Mucosa of gallbladder (tissue), 1 donor: ENCODE measurements around the gene MAP3K5. TPM values are rescaled to one million over a fixed set of nuclear protein-coding genes. Genes with fewer than 3 reads are reported as not detected.
"Not testable (repeated sequence)": the region's sequence is repeated elsewhere in the genome, so short reads cannot be mapped to it uniquely, and the experiment has no call there.

ENCODE experiments used
- DNase-seq: peaks from one replicate; pipeline ENCODE4 v3.0.0-alpha.2; 2020; ENCODE audit warnings: low spot score
- total RNA-seq: library from RNA; stranded (reverse); gene quantifications from one replicate; pipeline ENCODE4 v1.2.1, GENCODE V29; 2021
- donor health status: DM: no; HTN: no; CAD: no.

MAP3K5 gene, protein sequence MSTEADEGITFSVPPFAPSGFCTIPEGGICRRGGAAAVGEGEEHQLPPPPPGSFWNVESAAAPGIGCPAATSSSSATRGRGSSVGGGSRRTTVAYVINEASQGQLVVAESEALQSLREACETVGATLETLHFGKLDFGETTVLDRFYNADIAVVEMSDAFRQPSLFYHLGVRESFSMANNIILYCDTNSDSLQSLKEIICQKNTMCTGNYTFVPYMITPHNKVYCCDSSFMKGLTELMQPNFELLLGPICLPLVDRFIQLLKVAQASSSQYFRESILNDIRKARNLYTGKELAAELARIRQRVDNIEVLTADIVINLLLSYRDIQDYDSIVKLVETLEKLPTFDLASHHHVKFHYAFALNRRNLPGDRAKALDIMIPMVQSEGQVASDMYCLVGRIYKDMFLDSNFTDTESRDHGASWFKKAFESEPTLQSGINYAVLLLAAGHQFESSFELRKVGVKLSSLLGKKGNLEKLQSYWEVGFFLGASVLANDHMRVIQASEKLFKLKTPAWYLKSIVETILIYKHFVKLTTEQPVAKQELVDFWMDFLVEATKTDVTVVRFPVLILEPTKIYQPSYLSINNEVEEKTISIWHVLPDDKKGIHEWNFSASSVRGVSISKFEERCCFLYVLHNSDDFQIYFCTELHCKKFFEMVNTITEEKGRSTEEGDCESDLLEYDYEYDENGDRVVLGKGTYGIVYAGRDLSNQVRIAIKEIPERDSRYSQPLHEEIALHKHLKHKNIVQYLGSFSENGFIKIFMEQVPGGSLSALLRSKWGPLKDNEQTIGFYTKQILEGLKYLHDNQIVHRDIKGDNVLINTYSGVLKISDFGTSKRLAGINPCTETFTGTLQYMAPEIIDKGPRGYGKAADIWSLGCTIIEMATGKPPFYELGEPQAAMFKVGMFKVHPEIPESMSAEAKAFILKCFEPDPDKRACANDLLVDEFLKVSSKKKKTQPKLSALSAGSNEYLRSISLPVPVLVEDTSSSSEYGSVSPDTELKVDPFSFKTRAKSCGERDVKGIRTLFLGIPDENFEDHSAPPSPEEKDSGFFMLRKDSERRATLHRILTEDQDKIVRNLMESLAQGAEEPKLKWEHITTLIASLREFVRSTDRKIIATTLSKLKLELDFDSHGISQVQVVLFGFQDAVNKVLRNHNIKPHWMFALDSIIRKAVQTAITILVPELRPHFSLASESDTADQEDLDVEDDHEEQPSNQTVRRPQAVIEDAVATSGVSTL (N-terminal part only)
- 15.9 TPM for total RNA-seq

DNA sequence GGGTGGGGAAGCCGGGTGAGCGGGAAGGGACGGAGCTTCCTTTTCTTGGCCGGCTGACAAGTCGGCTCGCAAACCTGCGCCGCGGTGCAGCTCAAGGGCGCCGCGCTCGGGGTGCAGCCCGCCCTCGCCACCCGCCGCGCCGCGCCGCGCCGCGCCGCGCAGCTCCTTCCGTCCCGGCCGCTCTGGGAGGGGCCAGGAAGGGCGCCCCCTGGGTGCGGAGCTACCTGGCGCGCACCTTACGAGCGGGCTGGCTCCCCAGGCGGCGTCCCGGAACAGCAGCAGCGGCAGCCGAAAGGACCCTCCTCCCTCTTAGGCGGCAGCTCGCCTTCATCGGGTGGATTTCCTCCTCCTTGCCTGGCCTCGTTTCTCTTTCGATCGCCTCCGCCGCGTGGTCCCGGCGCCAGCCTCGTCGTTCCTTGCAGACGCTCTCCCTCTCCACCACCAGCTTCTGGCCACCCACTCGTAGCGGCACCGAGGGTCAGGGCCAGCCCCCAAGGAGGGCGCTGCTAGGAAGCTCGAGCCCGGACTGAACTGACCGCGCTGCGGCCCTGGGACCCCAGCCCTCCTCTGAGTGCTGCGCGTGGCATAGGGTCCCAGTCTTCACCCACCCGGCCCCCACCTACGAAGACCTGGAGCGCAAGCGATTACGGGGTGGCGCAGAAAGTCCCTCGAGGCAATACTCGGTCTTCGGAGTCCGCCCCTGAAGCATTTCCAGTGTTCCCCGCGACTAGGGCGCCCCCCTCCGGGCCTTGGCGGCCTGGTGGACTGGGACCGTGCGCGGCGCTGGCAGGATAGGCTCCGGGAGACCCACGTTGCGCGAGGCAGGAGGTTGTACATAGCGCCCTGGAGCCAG lies at the start of gene MAP3K5:
Gene MAP3K5, minus strand, starts transcription at position 68 of the 853 bp plus-strand sequence. CDS start 320 bp downstream, outside the sequence.
- DNase-seq: peak; percentile 94

- no peak for DNase-seq
These were observed 48.2 kb upstream of the MAP3K5 start for GRCh38 chr6:136840276-136841001.

DNA sequence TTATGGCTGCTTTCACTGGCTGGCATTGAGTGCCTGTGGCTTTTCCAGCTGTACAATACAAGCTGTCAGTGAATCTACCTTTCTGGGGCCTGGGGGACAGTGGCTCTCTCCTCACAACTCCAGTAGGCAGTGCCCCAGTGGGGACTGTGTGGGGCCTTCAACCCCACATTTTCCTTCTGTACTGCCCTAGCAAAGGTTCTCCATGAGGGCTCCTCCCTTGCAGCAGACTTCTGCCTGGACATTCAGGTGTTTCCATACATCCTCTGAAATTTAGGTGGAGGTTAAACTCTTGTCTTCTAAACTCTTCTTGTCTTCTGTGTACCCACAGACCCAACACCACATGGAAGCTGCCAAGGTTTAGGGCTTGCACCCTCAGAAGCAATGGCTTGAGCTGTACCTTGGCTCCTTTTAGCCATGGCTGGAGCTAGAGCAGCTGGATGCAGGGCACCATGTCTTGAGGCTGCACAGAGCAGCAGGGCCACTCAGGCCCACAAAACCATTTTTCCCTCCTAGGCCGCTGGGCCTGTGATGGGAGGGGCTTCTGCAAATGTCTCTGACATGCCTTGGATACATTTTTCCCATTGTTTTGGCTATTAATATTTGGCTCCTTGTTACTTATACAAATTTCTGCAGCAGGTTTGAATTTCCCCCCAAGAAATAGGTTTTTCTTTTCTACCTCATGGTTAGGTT lies 39.7 kb upstream of the MAP3K5 start:
- no peak for DNase-seq

DNA sequence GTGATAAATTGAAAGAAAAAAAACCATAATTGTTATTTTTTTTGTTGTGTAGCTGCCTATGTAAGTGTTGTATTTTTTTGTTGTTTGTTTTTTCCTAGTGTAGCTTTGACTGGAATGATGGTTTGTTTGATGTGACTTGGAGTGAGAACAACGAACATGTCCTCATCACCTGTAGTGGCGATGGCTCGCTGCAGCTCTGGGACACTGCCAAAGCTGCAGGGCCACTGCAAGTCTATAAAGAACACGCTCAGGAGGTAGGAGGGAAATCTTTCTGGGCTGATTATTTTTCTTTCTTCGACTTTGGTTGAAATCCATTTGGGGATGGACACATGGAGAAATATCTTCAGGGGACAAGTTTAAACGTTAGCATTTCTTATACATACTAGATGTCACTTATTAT lies 33.9 kb upstream of the MAP3K5 start:
- no peak for DNase-seq

- no peak for DNase-seq
These were observed 30.9 kb upstream of the MAP3K5 start for GRCh38 chr6:136823128-136823660.

DNA sequence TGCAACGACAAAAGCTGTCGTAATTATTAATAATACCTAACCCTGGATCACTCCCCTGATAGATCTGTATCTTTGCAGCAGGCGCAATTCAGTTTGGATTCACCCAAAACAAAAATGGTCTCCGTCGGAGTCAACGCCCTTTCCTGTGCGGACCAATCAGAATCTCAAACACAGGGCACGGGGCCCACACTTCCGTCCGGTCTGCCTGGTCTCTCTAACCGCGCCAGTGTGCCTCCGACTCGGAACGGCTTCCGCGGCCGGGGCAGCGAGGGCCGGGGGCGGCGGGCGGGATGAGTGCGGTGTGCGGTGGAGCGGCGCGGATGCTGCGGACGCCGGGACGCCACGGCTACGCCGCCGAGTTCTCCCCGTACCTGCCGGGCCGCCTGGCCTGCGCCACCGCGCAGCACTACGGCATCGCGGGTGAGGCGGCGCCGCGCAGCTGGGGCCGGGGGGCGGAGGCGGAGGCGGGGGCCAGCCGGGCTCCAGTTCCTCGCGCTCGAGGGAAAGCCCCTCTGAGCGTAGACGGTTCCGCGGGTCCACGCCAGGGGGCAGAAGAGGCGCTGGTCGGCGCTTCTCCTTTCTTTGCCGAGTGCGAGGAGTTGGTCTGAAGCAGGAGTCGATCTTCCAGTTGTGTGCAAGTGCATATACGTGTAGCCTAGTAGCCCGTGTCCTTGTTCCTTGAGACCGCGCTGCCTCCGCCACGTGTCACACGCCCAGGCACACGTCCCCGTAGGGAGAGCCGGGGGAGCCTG lies 30.3 kb upstream of the MAP3K5 start, which contains the start of gene PEX7:
Gene PEX7, plus strand, starts transcription at position 217 of the 752 bp plus-strand sequence. Its CDS starts 74 bp downstream, at position 291.
- DNase-seq: peak; percentile 93

DNA sequence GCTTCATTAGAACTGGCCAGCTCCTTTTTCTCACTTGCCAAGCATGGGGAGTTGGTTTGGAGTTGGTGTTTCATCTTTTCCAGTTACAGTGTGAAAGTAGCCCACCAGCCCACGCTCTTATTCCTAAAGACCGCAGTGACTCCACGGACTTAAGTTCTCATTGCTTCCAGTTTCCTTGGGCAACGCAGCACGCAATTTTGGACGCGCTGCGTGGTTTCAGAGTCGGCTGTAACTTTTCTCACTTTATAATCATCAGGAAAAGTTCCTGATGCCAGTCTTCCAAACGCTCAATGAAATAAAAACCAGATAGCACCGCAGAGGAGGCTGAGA lies 29.7 kb upstream of the MAP3K5 start:
- DNase-seq: peak; percentile 11

DNA sequence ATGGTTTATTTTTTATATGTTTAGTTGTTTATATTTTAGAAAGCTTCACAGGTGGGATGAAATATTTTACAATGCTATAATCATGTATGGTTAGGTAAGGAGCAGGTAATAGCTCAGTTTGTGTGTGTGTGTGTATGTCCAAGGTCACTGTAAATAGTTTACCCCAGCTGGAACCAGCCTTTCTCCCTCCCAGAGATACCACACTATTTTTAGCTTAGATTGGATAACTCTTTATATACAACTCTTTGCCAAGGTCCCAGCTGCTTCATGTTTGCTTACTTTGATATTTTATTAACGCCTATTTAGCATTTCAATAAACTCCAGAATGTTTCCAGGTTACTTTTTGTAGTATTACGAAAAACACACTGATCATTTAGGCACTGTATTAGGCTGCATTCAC lies 28.3 kb upstream of the MAP3K5 start:
- DNase-seq: no peak

DNA sequence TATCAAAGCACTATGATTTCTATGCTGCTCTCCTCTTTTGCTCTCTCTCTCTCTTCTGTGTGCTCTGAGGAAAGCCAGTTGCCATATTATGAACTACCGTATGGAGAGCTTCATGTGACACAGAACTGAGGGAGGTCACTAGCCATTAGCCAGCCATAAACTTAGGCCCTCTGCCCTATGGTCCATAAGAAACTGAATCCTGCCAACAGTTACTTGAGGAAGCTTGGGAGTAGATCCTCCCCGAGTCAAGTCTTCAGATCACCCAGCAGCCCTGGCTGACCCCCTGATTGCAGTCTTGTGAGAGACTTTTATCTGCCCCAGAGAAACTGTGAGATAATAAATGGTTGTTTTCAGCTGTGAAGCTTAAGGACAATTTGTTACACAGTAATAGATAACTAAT lies 24.4 kb upstream of the MAP3K5 start:
- no peak for DNase-seq

DNA sequence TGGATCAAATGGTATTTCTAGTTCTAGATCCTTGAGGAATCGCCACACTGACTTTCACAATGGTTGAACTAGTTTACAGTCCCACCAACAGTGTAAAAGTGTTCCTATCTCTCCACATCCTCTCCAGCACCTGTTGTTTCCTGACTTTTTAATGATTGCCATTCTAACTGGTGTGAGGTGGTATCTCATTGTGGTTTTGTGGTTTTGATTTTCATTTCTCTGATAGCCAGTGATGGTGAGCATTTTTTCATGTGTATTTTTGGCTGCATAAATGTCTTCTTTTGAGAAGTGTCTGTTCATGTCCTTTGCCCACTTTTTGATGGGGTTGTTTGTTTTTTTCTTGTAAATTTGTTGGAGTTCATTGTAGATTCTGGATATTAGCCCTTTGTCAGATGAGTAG lies 23.3 kb upstream of the MAP3K5 start:
- DNase-seq: not testable (repeated sequence)

- no peak for DNase-seq
These were observed 19.9 kb upstream of the MAP3K5 start for GRCh38 chr6:136812174-136812573.

DNA sequence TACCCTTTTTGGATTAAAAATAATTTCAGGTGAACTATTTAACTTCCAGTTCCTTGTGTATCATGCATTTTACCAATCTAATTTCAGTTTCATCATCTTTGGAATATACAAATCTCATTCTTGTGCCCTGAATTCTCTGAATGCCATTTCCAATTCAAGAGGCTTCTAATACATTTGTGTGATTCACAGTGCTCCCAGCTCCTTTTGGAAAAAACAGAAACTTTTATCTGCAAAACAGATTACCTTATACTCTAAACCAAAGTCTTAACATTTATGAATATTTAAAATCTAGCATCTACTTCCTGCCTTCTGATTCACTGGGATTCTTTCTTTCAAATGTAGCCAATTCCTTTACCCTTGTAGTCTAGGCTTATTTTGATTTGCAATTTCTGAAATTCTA lies 19.0 kb upstream of the MAP3K5 start:
- DNase-seq: no peak

GRCh38 chr6:136809091-136809860 lies 17.0 kb upstream of the MAP3K5 start:
- DNase-seq: no peak

GRCh38 chr6:136803608-136804007 lies 11.3 kb upstream of the MAP3K5 start:
- no peak for DNase-seq

DNA sequence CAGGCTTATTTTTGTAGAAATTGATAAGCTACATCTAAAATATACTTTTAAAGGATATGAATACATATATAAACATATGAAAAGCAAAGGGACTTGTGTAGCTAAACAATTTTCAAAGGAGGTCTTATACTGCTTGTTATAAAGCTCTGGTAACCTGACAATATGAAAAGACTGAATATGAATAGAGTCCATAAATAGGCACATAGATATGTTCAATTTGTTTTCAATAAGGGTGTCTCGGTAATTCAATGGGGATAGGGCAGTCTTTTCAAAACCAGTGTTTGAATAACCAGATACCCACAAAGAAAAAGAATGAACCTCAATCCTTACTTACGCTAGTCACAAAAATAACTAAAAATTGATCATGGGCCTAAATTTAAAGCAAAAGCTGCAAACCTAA lies 9.3 kb upstream of the MAP3K5 start:
- no peak for DNase-seq

DNA sequence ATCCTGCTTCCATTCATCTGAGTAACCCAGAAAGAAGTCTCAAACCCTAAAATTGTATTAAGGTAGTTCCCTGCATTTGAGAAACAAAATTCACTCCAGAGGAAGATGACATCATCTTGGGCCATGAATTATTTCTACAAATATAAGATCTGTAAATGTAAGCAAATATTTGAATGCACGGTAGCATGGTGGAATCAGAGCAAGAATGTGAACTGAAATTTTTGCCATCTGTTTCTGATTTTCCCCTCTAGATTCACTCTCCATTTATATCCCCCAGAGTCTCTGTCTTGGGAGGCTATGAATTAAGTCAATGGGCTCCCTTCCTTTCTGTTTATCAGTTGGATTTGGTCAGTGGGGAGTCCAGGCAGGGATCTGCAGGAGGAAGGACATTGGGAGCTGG lies 5.8 kb upstream of the MAP3K5 start:
- DNase-seq: no peak

DNA sequence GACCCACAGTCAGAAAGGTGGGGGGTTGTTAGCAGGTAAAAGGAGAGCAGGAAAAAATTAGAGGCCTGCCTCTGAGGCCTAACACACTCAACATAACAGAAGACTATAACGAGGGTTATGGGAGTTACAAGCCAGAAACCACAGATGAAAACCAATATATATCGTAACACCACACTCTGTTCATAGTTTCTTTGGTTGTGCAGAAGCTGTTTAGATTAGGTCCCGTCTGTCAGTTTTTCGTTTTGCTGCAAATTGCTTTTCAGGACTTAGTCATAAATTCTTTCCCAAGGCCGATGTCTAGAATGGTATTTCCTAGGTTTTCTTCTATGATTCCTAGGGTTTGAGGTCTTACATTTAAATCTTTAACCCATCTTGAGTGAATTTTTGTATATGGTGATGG lies 3.7 kb upstream of the MAP3K5 start:
- DNase-seq: no peak

GRCh38 chr6:136795386-136795785 lies 3.1 kb upstream of the MAP3K5 start:
- no peak for DNase-seq
